Fibroblast of gingiva (primary cell): Measurements from ENCODE around the gene PPP2R5A.
"Not testable (repeated sequence)": the region's sequence is repeated elsewhere in the genome, so short reads cannot be mapped to it uniquely, and the experiment has no call there.

Experiments
- DNase-seq: peaks from one replicate; pipeline ENCODE4 v3.0.0-alpha.2; 2011; ENCODE audit warnings: low read depth

Gene PPP2R5A

DNA sequence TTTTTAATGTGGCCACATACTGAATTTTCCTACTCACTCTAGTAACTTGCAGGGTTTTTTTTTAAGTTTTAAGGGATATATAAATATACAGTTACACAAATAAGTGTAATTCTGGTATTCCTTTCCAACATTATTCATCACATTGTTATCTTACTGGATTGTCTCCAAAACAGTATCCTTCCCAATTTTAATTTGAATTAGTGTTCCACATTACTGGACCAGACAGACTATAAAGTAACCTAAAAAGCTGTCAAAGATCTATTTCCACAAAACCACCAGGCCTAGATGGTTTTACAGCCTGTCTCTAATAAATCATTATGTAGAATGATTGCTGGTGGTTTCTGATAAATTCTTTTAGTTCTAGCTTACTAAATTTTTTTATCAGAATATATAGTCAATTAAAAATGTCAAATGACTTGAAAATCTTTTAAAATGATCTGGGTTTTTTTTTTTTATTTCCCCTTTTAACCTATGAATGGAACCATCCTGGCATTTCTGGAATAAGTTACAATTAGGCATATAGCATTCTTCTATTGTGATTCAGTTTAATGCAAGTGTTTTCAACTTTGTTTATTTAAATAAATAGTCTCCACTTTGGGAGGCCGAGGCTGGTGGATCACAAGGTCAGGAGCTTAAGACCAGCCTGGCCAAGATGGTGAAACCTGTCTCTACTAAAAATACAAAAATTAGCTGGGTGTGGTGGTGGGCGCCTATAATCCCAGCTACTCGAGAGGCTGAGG lies 70.2 kb downstream of the PPP2R5A start:
- no peak for DNase-seq

DNA sequence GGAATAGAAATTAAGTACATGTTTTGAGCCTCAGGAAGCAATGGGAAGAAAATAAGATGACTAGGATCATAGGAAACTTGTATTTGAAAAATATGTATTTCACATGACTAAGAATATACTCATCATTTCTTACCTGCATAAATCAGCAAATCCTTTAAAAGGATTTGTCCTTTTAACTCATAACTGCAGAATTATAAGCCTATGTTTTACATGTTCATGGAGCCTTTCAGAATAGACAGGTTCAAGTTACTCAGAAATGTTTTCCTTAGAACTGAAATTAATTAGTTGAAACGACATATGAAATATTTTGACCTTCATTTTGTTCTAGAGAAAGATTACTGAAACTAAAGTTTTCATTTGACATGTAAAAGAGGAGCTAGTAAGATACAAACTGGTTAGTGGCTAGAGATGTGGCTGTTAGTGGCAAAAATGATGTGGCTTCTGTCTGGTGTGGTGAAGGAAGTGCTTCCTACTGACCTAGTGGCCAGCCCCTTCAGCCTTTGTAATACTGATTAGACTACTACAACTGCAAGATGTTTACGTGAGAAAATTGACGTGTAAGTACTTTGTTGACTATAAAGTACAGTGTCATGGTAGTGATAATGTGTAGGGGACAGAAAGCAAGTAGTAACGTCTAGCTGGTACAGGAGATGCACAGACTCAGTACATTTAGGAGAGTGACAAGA lies 74.7 kb downstream of the PPP2R5A start:
- no peak for DNase-seq

DNA sequence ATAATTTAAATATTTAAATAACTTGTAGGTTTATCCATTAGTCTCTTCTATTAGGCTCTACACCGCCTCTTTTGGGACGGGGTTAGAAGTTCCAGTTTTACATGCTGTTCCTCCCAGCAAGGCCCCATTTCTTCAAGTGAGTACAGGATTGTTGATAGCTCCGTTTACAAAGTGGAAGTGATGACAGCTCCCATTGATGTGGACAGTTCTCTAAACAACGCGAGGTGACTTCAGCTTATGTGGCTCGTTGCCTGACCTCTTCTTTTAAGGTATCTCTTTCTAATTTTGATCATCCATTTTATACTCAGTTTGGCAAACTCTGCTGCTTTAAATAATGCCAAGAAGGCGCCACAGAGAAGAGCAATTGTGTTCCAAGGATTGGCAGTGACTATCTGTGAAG lies 79.8 kb downstream of the PPP2R5A start:
- DNase-seq, result no peak

DNA sequence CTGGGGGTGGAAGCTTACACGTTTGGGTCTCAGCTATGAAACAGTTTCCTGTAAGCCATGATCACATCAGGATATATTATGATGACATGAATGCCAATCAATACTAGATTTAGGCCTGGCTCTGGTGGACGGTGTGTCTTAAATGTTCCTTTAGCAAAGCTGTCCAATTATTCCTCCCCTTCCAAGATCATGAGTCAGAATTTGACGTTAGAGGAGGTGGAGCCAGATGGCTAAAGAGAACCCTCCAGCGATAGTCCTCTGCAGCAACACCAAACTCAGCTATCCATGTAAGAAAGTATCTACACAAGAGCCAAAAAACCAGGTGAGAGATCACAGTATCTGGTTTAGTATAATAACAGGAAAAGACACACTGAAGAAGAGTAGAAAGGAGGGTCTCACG lies 81.7 kb downstream of the PPP2R5A start:
- DNase-seq, result peak; percentile 66

DNA sequence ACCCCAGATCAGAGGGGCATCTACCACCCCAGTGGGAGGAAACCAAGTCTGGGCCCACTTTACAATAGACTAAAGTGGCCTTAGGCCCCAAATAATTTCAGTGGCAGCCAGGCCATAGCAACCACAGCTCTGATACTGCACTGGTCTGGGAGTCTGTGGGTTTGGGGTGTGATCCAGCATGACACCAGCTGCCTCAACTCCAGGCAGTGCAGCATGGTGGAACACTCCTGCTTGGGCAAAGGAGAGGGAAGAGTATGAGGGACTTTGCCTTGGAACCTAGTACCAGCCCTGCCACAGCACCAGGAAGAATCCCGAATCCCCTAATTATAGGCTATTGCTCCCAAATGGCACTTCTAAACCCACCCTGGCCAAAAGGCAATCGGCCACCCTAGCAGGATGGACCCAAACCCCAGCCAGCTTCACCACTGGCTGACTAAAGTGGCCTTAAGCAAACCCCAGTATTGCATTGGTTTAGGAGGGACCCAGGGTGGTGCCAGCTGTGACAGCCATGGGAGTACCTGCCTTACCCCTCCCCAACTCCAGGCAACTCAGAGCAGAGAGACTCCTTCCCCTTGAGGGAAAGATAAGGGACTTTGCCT lies 82.4 kb downstream of the PPP2R5A start:
- DNase-seq, result no peak

DNA sequence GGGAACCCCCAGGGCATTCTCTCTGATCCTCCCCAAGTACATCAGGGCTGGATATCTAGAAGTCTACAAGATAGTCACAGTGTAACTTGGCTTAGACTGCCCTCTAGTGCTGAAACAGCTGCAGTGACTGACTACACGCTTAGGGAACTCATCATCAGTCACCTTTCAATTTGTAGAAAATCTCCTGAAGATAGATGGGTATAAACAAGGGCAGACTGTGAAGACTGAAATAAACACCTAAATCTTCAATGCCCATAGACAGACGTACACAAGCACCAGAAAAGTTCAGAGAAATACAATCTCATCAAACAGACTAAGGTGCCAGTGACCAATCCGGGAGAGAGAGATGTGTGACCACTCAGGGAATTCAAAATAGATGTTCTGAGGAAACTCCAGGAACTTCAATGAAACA lies 82.9 kb downstream of the PPP2R5A start:
- DNase-seq, result peak; percentile 67

DNA sequence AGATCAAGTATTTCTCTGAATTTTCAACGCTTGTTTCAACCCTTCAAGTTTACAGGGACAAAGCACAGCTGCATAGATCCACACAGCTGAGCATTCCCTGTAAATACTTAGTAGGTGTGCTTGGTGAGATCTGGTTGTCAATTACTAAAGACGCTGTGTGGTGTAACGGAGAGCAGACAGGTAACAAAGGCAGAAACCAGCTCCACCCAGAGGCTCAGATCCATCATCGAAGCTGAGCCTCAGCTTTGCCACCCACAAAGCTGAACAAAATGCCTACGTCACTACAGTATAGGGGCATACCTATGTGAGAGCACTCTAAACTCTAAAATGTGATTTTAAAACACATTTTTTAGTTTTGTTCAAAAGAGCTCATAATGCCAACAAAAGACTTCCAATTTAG lies 90.8 kb downstream of the PPP2R5A start:
- DNase-seq, result no peak

DNA sequence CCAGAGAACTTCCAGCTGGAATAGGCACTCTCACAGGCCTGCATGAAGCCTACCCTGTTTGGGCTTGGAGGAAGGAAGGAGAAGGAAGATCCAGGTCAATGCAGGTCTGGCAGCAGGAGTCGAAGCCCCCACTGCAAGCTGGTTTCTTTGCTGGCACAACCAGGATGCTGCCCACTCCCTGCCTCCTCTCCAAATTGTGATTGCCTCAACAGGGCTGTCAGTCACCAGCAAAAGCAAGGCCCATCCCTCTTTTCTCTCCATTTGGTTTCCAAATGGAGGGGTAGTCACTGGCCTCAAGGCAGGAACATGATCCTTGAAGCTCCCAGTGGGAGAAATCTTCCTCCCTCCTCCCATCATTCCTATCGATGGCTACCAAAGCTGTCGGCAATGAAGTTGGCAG lies 92.4 kb downstream of the PPP2R5A start:
- DNase-seq, result no peak

DNA sequence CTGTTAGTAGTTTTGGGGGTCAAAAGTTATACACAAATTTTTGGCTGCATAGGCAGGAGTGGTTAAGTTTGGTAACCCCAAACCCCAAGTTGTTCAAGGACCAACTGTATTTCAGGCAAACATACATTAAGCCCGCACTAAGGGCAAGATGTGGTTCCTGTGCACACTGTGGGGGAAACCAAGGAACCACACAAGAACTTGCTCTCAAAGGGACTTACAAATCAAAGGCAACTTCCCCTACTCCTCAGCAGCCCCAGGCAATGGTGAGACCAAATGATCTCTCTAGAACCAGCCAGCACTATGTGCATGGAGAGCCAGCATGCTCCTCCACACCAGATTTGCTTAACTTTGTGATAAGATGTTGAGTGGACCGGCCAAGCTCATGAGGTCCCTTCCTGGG lies 94.2 kb downstream of the PPP2R5A start:
- no peak for DNase-seq

DNA sequence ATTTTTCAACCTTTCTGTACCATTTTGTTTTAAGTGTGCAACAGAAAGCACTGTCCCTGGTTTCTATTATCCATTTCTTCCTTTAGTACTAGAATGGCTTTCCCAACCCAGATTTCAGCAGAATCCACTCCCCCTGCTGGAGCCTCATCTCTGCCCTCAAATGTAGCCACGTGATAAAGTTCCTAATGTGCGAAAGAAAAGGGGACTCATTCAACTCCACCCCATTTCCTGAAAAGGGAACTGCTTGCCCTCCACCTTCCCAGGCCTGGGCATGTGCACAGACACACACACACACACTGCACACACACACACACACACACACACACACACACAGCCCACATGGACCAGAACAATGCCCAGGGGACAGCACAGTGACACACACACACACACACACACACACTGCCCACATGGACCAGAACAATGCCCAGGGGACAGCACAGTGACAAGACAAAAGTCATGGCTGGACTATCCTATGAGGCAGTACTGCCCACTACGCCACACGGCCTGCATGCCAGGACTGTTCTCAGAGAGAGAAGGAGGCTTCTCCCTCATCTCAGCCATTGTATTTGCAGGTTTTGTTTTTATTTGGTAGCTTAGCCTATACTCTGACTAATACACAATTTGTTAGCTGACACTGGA lies 96.3 kb downstream of the PPP2R5A start:
- DNase-seq, result no peak

DNA sequence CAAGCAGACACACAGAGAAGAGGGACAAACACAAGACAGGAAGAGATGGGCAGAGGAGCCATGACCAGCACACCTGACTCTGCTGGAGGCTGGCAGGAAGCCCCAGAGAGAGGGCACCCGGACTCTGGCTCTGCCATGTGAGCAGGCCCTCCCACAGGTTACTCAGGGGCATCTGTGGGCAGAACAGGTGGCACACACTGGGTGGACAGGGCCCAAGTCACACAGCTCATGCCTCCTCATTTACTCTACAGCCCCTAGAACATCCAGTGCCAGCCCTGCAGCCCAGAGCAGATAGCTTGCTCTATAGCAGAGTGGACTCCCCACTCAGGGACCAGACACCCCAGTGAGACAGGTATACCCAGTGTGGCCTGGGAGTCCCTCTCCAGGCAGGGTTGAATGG lies 100.8 kb downstream of the PPP2R5A start:
- DNase-seq, result no peak

DNA sequence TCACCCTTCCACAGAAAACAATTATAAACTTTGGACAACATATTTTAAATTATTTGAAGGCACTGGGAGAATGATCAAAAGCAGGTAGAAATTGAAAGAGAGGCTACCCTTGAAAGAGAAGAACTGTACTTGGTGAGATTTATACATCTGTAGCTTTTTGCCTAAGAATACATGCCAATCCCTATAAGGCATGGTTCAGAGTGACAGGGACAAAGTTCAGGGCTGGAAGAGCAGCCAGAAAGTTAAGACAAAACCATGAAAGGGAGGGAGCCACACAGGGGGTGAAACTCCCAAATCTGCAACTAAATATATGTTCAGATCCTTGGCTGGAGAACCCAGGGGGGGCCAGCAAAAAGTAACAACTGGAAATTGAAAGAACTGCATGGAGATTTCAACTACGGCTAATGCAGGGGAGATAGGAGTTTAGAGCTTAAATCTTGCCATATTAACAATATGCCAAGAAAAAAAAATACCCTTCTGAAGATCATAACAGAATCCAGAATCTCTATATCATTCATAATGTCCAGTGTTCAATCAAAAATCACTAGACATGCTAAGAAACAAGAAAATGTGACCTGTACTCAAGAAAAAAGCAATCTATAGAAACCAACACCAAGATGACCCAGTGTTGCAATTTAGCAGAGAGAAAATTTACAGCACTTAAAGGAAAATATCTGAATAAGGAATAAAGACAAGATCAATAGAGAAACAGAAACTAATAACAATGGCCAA lies 103.9 kb downstream of the PPP2R5A start:
- no peak for DNase-seq

DNA sequence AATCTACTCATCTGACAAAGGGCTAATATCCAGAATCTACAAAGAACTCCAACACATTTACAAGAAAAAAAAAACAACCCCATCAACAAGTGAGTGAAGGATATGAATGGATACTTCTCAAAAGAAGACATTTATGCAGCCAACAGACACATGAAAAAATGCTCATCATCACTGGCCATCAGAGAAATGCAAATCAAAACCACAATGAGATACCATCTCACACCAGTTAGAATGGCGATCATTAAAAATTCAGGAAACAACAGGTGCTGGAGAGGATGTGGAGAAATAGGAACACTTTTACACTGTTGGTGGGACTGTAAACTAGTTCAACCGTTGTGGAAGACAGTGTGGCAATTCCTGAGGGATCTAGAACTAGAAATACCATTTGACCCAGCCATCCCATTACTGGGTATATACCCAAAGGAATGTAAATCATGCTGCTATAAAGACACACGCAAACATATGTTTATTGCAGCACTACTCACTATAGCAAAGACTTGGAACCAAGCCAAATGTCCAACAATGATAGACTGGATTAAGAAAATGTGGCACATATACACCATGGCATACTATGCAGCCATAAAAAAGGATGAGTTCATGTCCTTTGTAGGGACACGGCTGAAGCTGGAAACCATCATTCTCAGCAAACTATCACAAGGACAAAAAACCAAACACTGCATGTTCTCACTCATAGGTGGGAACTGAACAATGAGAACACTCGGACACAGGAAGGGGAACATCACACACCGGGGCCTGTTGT lies 110.6 kb downstream of the PPP2R5A start:
- DNase-seq, result not testable (repeated sequence)

DNA sequence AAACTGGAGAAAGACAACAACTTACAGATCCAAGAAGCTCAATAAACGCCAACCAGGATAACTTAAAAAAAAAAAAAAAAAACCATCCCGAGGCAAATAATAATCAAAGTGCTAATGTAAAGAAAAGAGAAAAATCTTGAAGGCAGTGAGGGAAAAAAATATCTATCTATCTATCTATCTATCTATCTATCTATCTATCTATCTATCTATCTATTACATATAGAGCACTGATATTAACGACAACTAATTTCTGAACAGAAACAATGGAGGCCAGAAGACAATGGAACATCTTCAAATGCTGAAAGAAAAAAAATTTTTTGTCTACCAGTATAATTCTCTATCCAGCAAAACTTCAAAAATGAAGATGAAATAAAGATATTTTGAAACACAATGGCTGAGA lies 111.4 kb downstream of the PPP2R5A start:
- DNase-seq, result no peak

DNA sequence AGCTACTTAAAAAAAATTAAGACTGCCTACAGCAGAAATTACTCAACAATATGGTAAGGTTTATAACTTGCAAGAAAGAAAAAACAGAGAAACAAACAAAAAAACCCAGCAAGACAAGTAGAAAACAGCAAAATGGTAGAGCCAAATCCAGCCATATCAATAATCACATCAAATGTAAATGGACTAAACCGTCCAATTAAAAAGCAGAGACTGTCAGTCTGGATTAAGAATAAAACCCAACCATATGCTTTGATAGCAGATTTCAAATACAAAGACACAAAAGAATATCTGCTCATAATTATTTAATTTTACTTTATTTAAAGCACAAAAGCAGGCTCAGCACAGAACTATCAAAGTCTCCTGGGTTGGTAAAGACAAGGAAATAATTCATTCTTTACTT lies 112.0 kb downstream of the PPP2R5A start:
- no peak for DNase-seq

DNA sequence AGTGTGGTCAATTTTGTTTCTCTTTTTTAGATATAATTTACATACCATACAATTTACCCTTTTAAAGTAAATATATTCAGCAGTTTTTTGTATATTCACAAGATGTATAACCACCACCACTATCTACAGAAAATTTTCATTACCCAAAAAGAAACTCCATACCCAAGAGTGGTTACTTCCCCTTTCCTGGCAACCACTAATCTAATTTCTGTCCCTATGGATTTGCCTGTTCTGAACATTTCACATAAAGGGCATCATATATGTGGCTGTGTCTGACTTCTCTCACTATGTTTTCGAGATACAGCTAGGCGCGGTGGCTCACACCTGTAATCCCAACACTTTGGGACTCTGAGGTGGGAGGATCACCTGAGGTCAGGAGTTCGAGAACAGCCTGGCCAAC lies 115.8 kb downstream of the PPP2R5A start:
- no peak for DNase-seq

DNA sequence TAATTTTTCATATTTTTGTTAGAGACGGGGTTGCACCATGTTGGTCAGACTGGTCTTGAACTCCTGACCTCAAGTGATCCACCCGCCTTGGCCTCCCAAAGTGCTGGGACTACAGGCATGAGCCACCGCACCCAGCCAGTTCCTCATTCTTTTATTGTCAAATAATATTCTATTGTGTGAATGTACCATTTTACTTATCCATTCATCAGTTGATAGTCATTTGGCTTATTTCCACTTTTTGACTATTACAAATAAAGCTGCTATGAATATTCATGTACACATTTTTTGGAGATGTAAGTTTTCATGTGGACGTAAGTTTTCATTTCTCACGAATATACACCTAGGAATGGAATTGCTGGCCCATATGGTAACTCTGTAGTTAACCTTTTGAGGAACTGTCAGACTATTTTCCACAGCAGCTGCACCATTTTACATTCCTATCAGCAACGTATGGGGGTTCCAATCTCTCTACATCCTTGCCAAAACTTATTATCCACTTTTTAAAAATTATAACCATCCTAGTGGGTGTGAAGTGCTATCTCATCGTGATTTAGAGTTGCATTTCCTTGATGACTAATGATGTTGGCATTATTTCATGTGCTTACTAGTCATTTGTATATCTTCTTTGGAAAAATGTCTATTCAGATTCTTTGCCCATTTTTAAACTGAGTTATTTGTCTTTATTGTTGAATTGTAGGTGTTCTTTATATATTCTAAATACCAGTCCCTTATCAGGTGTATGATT lies 116.8 kb downstream of the PPP2R5A start:
- DNase-seq, result peak; percentile 62

DNA sequence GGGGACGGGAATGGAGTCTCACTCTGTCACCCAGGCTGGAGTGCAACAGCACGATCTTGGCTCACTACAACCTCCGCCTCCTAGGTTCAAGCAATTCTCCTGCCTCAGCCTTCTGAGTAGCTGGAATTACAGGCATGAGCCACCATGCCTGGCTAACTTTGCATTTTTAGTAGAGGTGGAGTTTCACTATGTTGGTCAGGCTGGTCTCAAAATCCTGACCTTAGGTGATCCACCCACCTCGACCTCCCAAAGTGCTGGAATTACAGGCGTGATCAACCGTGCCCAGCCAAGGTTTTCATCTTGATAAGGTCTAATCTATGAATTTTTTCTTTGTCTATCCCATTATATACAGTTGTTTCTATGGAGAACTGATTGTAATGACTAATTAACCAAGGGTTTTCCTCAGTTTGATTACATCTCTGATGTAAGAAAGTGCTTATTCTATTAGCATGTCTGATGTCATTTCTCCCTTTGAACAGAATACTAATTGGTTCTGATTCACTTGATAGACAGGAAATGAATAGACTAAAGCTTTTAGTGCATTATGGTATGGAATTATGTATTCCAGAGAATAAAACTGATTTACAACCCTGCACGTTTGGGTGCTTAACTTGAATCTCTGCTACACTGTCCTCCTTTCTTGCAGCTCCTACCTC lies 117.6 kb downstream of the PPP2R5A start:
- DNase-seq, result no peak

DNA sequence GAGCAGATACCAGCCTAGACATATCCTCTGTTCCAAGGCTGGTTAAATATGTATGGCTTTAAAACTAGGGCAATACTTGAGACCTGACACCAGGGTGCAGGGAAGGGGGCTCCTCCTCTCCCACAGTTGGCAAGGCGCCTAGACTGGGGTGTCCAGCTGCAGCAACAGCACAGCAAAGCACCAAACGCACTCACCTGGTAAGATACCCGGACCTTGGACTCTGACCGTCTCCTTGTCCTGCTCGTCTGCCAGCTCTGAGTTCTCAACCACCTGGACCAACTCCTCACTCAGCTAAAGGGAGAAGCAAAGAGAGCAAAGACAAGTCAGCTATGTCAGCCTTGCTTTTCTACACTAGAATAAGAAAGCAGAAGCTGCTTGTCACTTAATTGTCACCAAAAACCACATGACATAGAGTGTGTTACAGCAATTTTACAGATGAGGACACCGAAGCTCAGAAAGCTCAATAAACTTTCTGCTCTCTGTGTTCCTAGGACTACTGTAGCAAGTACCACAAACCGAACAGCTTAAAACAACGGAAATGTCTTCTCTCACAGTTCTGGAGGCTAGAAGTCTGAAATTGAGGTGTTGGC lies 125.1 kb downstream of the PPP2R5A start:
- no peak for DNase-seq
